HUES48 (cell line): ENCODE data around the gene IFNG.

Source experiments
- H3K27ac ChIP-seq: one replicate; pipeline ENCODE4 v1.7.0; 2013; ENCODE audit warnings: low read depth, low read length, inconsistent platforms
- H3K27me3 ChIP-seq: 2 replicates; pipeline ENCODE4 v1.6.1; 2013; ENCODE audit warnings: mild to moderate bottlenecking, low read length; ENCODE audit not compliant: control insufficient read depth, insufficient read depth
- H3K36me3 ChIP-seq: 2 replicates; pipeline ENCODE4 v1.6.1; 2013; ENCODE audit warnings: low read length; ENCODE audit not compliant: control insufficient read depth, insufficient read depth
- H3K4me1 ChIP-seq: 2 replicates; pipeline ENCODE4 v1.6.1; 2013; ENCODE audit warnings: mild to moderate bottlenecking, low read length; ENCODE audit not compliant: control insufficient read depth, insufficient read depth
- H3K4me3 ChIP-seq: 2 replicates; pipeline ENCODE4 v1.5.1; 2013; ENCODE audit warnings: mild to moderate bottlenecking, low read depth, low read length
- H3K9ac ChIP-seq: 2 replicates; pipeline ENCODE4 v1.6.1; 2013; ENCODE audit warnings: mild to moderate bottlenecking, low read depth, low read length, moderate library complexity
- H3K9me3 ChIP-seq: 2 replicates; pipeline ENCODE4 v1.6.1; 2013; ENCODE audit warnings: low read length; ENCODE audit not compliant: control insufficient read depth, insufficient read depth

The IFNG gene

DNA sequence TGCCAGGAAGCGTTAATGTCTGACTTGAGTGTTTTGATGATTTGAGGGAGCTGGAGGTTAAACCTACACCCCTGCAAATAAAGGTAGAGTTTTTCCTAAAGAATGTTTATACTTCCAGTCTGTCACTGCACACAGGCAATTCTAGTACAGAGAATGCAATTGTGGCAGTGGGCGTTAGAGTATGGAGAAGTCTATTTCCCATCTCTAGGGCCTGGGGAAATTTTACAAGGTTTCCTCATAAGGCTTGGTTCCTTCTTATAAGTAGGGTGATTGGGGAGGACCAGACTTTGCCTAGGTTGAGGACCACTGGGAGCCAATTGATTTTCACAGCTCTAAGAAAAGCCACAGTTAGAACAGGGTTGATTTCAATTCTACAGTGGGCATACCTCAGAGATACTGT, 44.3 kb downstream of the IFNG start:
- peaks cover 10% of the 10 kb centered on the region; the same call in 1 of the 2 replicates for H3K4me1 ChIP-seq
- H3K27me3 ChIP-seq = no peaks in the 10 kb centered on the region
- H3K27ac ChIP-seq = no peak overlapping the region
- H3K9ac ChIP-seq = no peak overlapping the region
- no peaks in the 10 kb centered on the region for H3K36me3 ChIP-seq
- H3K4me3 ChIP-seq = no peak overlapping the region
- no peaks in the 10 kb centered on the region for H3K9me3 ChIP-seq

- no peak overlapping the region for H3K9ac ChIP-seq
- no peaks in the 10 kb centered on the region for H3K27me3 ChIP-seq
- H3K4me3 ChIP-seq = no peak overlapping the region
- H3K4me1 ChIP-seq = peaks cover 10% of the 10 kb centered on the region; the same call in 1 of the 2 replicates
- no peak overlapping the region for H3K27ac ChIP-seq
- H3K36me3 ChIP-seq = no peaks in the 10 kb centered on the region
- no peaks in the 10 kb centered on the region for H3K9me3 ChIP-seq
Observed at GRCh38 chr12:68114606-68115005, 44.9 kb downstream of the IFNG start.

- Histone ChIP-seq H3K9ac (no peak overlapping the region), H3K27ac (no peak overlapping the region), H3K27me3 (no peaks in the 10 kb centered on the region), H3K9me3 (no peaks in the 10 kb centered on the region), H3K4me1 (peaks cover 8% of the 10 kb centered on the region; the same call in 1 of the 2 replicates), H3K36me3 (no peaks in the 10 kb centered on the region), H3K4me3 (no peak overlapping the region)
Observed at GRCh38 chr12:68113644-68114043, 45.9 kb downstream of the IFNG start.

DNA sequence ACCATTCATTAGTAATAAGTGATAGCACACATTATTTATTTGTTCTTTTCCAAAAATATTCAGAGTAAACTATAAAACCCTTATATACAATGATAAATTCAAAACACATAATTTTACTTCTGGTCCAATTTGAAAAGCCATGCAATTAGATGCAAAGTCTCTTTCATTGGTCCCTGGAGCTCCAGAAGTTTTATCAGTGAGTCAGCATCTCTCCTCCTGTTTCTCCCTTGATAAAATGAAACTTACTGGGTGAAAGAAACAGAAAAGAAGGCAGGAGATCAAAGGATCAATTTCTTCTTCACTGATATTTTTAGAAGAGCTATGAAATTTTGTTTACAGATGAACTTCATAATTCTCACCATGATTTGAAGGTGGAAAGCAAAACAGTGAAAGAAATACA, 47.5 kb downstream of the IFNG start:
- no peaks in the 10 kb centered on the region for H3K4me1 ChIP-seq
- H3K27ac ChIP-seq = no peak overlapping the region
- no peak overlapping the region for H3K4me3 ChIP-seq
- H3K9me3 ChIP-seq = no peaks in the 10 kb centered on the region
- no peak overlapping the region for H3K9ac ChIP-seq
- H3K36me3 ChIP-seq = no peaks in the 10 kb centered on the region
- H3K27me3 ChIP-seq = no peaks in the 10 kb centered on the region

DNA sequence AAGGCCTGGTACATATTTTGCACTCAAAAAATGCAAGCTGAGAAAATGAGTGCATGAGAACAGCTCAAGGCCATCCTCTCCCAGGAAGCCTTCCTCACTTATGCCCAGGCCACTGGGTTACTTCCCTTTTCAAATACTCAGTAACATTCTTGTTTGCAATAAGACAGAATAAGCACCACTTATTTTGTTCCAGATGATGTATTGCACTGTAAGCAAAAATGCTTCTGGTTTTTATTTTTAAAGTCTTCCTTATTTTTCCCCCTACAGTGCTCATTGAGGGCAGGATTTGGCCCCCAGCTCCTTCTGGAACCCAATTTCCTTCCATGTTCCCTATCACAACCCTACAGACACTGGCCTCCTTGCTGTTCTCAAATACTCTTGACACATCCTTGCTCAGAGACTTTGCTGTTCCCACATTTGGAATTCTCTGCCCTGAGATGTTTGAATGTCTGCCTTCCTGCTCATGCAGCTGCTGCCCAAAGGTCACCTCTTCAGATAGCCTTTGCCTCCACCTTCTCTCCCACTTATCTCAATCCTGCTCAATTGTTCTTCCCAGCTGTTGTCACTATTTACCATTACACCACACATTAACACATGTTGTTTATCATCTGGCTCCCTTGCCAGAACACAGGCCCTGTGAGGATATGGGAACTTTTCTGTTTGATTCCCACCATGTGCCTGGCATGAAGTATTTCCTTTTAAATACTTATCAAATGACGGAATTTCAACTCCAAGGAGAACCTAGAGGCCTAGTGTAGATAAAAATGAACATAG, 49.9 kb downstream of the IFNG start:
- Histone ChIP-seq H3K4me1 (no peaks in the 10 kb centered on the region), H3K27ac (no peak overlapping the region), H3K9me3 (no peaks in the 10 kb centered on the region), H3K27me3 (no peaks in the 10 kb centered on the region), H3K9ac (no peak overlapping the region), H3K36me3 (no peaks in the 10 kb centered on the region), H3K4me3 (no peak overlapping the region)

GRCh38 chr12:68109001-68109400, 50.5 kb downstream of the IFNG start:
- Histone ChIP-seq H3K4me3 (no peak overlapping the region), H3K27me3 (no peaks in the 10 kb centered on the region), H3K36me3 (no peaks in the 10 kb centered on the region), H3K4me1 (no peaks in the 10 kb centered on the region), H3K27ac (no peak overlapping the region), H3K9me3 (no peaks in the 10 kb centered on the region), H3K9ac (no peak overlapping the region)

DNA sequence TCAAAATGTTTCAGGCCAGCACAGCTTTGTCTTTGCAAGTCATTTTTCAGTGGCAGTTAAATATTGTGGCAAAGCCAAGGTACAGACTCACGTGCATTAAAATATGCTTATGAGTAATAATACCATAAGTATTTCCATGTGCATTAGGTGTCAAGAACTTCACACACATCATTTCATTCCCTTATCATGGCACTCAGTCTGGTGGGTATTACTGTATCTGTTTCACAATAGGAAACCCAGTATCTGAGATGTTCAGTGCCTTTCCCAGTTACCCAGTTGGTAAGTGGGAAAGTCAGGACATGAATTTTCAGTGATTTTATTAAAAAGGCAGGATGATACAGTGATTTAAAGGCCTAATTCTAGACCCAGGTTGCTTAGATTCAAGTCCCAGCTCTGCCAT, 52.9 kb downstream of the IFNG start:
- no peak overlapping the region for H3K9ac ChIP-seq
- H3K9me3 ChIP-seq = no peaks in the 10 kb centered on the region
- no peaks in the 10 kb centered on the region for H3K27me3 ChIP-seq
- no peak overlapping the region for H3K27ac ChIP-seq
- no peaks in the 10 kb centered on the region for H3K36me3 ChIP-seq
- no peak overlapping the region for H3K4me3 ChIP-seq
- no peaks in the 10 kb centered on the region for H3K4me1 ChIP-seq

DNA sequence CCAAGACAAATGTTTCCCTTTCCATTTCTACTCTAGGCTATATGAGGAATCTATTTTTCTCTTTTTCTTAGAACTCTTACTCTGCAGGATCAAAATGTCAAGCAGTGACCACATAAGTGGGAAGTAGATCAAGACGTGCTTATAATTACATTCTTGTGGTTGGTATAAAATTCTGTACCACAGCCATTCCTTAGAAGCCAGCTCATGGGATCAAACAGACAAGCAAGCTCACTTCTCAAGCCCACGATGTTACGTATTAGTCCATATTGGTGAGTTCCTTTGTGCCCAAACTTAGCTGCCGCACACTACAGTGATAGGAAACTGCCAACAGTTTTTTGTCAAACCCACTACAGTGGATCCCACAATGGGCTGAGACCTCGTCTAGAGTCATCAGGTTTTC, 53.4 kb downstream of the IFNG start:
- H3K36me3 ChIP-seq = no peaks in the 10 kb centered on the region
- H3K9me3 ChIP-seq = no peaks in the 10 kb centered on the region
- no peaks in the 10 kb centered on the region for H3K27me3 ChIP-seq
- H3K27ac ChIP-seq = no peak overlapping the region
- H3K4me1 ChIP-seq = no peaks in the 10 kb centered on the region
- no peak overlapping the region for H3K4me3 ChIP-seq
- H3K9ac ChIP-seq = no peak overlapping the region
